Measurements from ENCODE around the gene REV3L. TPM values are rescaled to one million over a fixed set of nuclear protein-coding genes. Genes with fewer than 3 reads are reported as not detected.

Gene REV3L
- total RNA-seq, 4 donors from 2014 or later, result 25.9 to 79.1 (median 49.0) TPM

GRCh38 chr6:111468329-111469012 is 14.5 kb downstream of the REV3L start:
- H3K27ac ChIP-seq, result peak overlapping the region in 2 of 4 donors; percentile 5 to 9
- H3K9me3 ChIP-seq, result no peaks in the 10 kb centered on the region
- peaks cover 10 to 22% of the 10 kb centered on the region in 2 donors for H3K4me1 ChIP-seq
- H3K27me3 ChIP-seq, result no peaks in the 10 kb centered on the region
- in situ Hi-C loops (cut with MboI; ENCODE audit: low sequenced_read_pairs in 4 of 4), result no loop called here
- no peaks in the 10 kb centered on the region for H3K36me3 ChIP-seq
- DNase-seq, result no peak
- no peak for ATAC-seq
- no peak overlapping the region for H3K4me3 ChIP-seq
- intact Hi-C loops (cut with DNase I; ENCODE audit: low total_unique reads), result no loop called here
- no peak for TF ChIP-seq CTCF (IDR thresholded peaks at IDR 0.05 in 4 of 5, conservative IDR thresholded peaks at IDR 0.05 in 1 of 5)
- no peak for TF ChIP-seq POLR2A (IDR thresholded peaks at IDR 0.05)

- peaks cover 20 to 30% of the 10 kb centered on the region in 2 donors for H3K4me1 ChIP-seq
- no peak overlapping the region for H3K4me3 ChIP-seq
- H3K27me3 ChIP-seq, result no peaks in the 10 kb centered on the region
- ATAC-seq, result no peak
- no peak for DNase-seq
- peak overlapping the region in 1 of 4 donors; percentile 67 for H3K27ac ChIP-seq
- H3K9me3 ChIP-seq, result no peaks in the 10 kb centered on the region
- in situ Hi-C loops (cut with MboI; ENCODE audit: low sequenced_read_pairs in 4 of 4), result no loop called here
- no peak for TF ChIP-seq CTCF (IDR thresholded peaks at IDR 0.05 in 4 of 5, conservative IDR thresholded peaks at IDR 0.05 in 1 of 5)
- peaks cover 0 to 7% of the 10 kb centered on the region in 2 donors for H3K36me3 ChIP-seq
- intact Hi-C loops (cut with DNase I; ENCODE audit: low total_unique reads), result no loop called here
These were observed 18.8 kb downstream of the REV3L start for GRCh38 chr6:111464184-111464583.

- Histone ChIP-seq H3K4me3 (no peak overlapping the region), H3K9me3 (no peaks in the 10 kb centered on the region), H3K4me1 (peaks cover 20 to 30% of the 10 kb centered on the region in 2 donors), H3K36me3 (peaks cover 0 to 7% of the 10 kb centered on the region in 2 donors), H3K27ac (peak overlapping the region; percentile 15 to 68 (median 62)), H3K27me3 (no peaks in the 10 kb centered on the region)
- no peak for DNase-seq
- ATAC-seq, result peak; percentile 65 to 77
- intact Hi-C loops (cut with DNase I; ENCODE audit: low total_unique reads), result no loop called here
- no peak for TF ChIP-seq POLR2A (IDR thresholded peaks at IDR 0.05)
- no peak for TF ChIP-seq CTCF (IDR thresholded peaks at IDR 0.05 in 4 of 5, conservative IDR thresholded peaks at IDR 0.05 in 1 of 5)
- in situ Hi-C loops (cut with MboI; ENCODE audit: low sequenced_read_pairs in 4 of 4), result no loop called here
These were observed 20.1 kb downstream of the REV3L start for GRCh38 chr6:111462770-111463391.

GRCh38 chr6:111461860-111462259 is 21.2 kb downstream of the REV3L start:
- H3K36me3 ChIP-seq, result peaks cover 0 to 7% of the 10 kb centered on the region in 2 donors
- no peaks in the 10 kb centered on the region for H3K27me3 ChIP-seq
- H3K9me3 ChIP-seq, result no peaks in the 10 kb centered on the region
- peak in 1 of 2 donors; percentile 30 for ATAC-seq
- H3K27ac ChIP-seq, result peak overlapping the region in 2 of 4 donors; percentile 4 to 67
- no peak overlapping the region for H3K4me3 ChIP-seq
- DNase-seq, result no peak
- in situ Hi-C loops (cut with MboI; ENCODE audit: low sequenced_read_pairs in 4 of 4) (no loop called here), intact Hi-C loops (cut with DNase I; ENCODE audit: low total_unique reads) (no loop called here)
- H3K4me1 ChIP-seq, result peaks cover 16 to 31% of the 10 kb centered on the region in 2 donors
- TF ChIP-seq CTCF (IDR thresholded peaks at IDR 0.05 in 4 of 5, conservative IDR thresholded peaks at IDR 0.05 in 1 of 5), result no peak
- TF ChIP-seq POLR2A (IDR thresholded peaks at IDR 0.05), result no peak

All from gastrocnemius medialis (tissue), 4 donors.